Uterus (tissue), 2 donors: ENCODE results near the gene GALNT9.

Experiments
- CTCF ChIP-seq, 4 experiments: fragments of 200-600 bp in 2 of 4; fragments of 450-650 bp in 2 of 4; sonication (generic) in 2 of 4; IDR thresholded peaks; one replicate each; pipeline ENCODE4 v1.5.1; 2016 to 2019; ENCODE audit warnings: antibody characterized with exemption in 4 of 4, mild to moderate bottlenecking in 2 of 4, moderate library complexity in 1 of 4
- POLR2A ChIP-seq, 2 donors: fragments of 450-650 bp; IDR thresholded peaks; one replicate each; pipeline ENCODE4 v1.6.1; 2016; ENCODE audit warnings: antibody characterized with exemption in 2 of 2, mild to moderate bottlenecking in 1 of 2, moderate library complexity in 1 of 2

GRCh38 chr12:132264086-132265010 lies 65.0 kb downstream of the GALNT9 start:
- TF ChIP-seq CTCF (IDR thresholded peaks at IDR 0.05) (no peak), POLR2A (IDR thresholded peaks at IDR 0.05) (no peak)
